Neural cell (in vitro differentiated cells): ENCODE measurements around the gene RGS9. TPM values are rescaled to one million over a fixed set of nuclear protein-coding genes. Genes with fewer than 3 reads are reported as not detected.

Source experiments
- H2AFZ ChIP-seq: fragments of 200-600, 300-800 bp; sonication (generic), shearing (Covaris generic); 2 replicates; pipeline ENCODE4 v1.6.0; 2014; ENCODE audit warnings: low read depth, mild to moderate bottlenecking, antibody characterized with exemption, low read length, moderate library complexity
- H3F3A ChIP-seq: fragments of 200-600 bp; shearing (Covaris generic); 2 replicates; pipeline ENCODE4 v1.6.1; 2016; ENCODE audit warnings: mild to moderate bottlenecking, moderate library complexity, mixed read lengths, antibody characterized with exemption, low read length; ENCODE audit not compliant: insufficient read depth, poor library complexity, severe bottlenecking
- H3K27ac ChIP-seq: fragments of 200-600, 300-800 bp; sonication (generic), shearing (Covaris generic); 2 replicates; pipeline ENCODE4 v1.5.1; 2014; ENCODE audit warnings: mild to moderate bottlenecking, low read length, moderate library complexity
- H3K27me3 ChIP-seq: fragments of 300-800, 200-600 bp; sonication (generic), shearing (Covaris generic); 2 replicates; pipeline ENCODE4 v1.6.0; 2014; ENCODE audit warnings: mild to moderate bottlenecking, low read depth, low read length, moderate library complexity; ENCODE audit not compliant: insufficient read depth
- H3K36me3 ChIP-seq: fragments of 300-800, 200-600 bp; sonication (generic), shearing (Covaris generic); 2 replicates; pipeline ENCODE4 v1.5.1; 2014; ENCODE audit warnings: mild to moderate bottlenecking, antibody characterized with exemption, low read length, moderate library complexity; ENCODE audit not compliant: insufficient read depth
- H3K4me2 ChIP-seq: fragments of 300-800, 200-600 bp; sonication (generic), shearing (Covaris generic); 2 replicates; pipeline ENCODE4 v1.6.0; 2014; ENCODE audit warnings: mild to moderate bottlenecking, low read length
- H3K4me3 ChIP-seq: fragments of 300-800, 200-600 bp; sonication (generic), shearing (Covaris generic); 2 replicates; pipeline ENCODE4 v1.5.1; 2014; ENCODE audit warnings: mild to moderate bottlenecking, low read length, moderate library complexity
- H3K79me2 ChIP-seq: fragments of 200-600 bp; shearing (Covaris generic); replicated peaks from 2 replicates; pipeline ENCODE4 v1.6.0; 2014; ENCODE audit warnings: mild to moderate bottlenecking, low read length, moderate library complexity; ENCODE audit not compliant: insufficient read depth
- H3K9ac ChIP-seq: fragments of 300-800, 200-600 bp; sonication (generic), shearing (Covaris generic); 2 replicates; pipeline ENCODE4 v1.6.1; 2016; ENCODE audit warnings: mild to moderate bottlenecking, low read length, mixed read lengths
- H3K9me2 ChIP-seq: fragments of 200-600 bp; shearing (Covaris generic); 2 replicates; pipeline ENCODE4 v1.6.1; 2016; ENCODE audit warnings: mild to moderate bottlenecking, low read length, mixed read lengths; ENCODE audit not compliant: insufficient read depth
- H3K9me3 ChIP-seq: fragments of 200-600, 300-800 bp; sonication (generic), shearing (Covaris generic); 2 replicates; pipeline ENCODE4 v1.6.1; 2016; ENCODE audit warnings: mild to moderate bottlenecking, mixed run types, low read length, moderate library complexity, mixed read lengths
- H4K20me1 ChIP-seq: fragments of 200-600 bp; shearing (Covaris generic); 2 replicates; pipeline ENCODE4 v1.6.1; 2016; ENCODE audit warnings: mild to moderate bottlenecking, mixed run types; ENCODE audit not compliant: insufficient read depth
- EP300 ChIP-seq: fragments of 450-650 bp; conservative IDR thresholded peaks from 2 replicates; pipeline ENCODE4 v1.6.1; 2014; ENCODE audit warnings: antibody characterized with exemption, mild to moderate bottlenecking, moderate library complexity; ENCODE audit not compliant: poor library complexity, severe bottlenecking
- EZH2 ChIP-seq: fragments of 200-600, 300-800 bp; shearing (Covaris generic), sonication (generic); IDR thresholded peaks from 2 replicates; pipeline ENCODE4 v1.6.1; 2014; ENCODE audit warnings: antibody characterized with exemption, low read length, borderline replicate concordance, mild to moderate bottlenecking; ENCODE audit not compliant: insufficient read depth, poor library complexity, severe bottlenecking
- MXI1 ChIP-seq: fragments of 450-650 bp; conservative IDR thresholded peaks from 2 replicates; pipeline ENCODE4 v1.6.1; 2014; ENCODE audit warnings: antibody characterized with exemption, mild to moderate bottlenecking; ENCODE audit not compliant: poor library complexity, severe bottlenecking
- POLR2AphosphoS5 ChIP-seq: IDR thresholded peaks from 2 replicates; pipeline ENCODE4 v1.6.1; 2012
- RAD21 ChIP-seq: fragments of 450-650 bp; conservative IDR thresholded peaks from 2 replicates; pipeline ENCODE4 v1.6.1; 2014; ENCODE audit warnings: antibody characterized with exemption, mild to moderate bottlenecking, moderate library complexity
- SMC3 ChIP-seq: fragments of 450-650 bp; conservative IDR thresholded peaks from 2 replicates; pipeline ENCODE4 v1.6.1; 2014; ENCODE audit warnings: antibody characterized with exemption, mild to moderate bottlenecking, moderate library complexity; ENCODE audit not compliant: poor library complexity
- TAF1 ChIP-seq: IDR thresholded peaks from 2 replicates; pipeline ENCODE4 v1.6.1; 2012; ENCODE audit warnings: low read depth
- polyA plus RNA-seq: library from polyadenylated mRNA; depleted of rRNA; stranded (reverse); fragments of >200 nt; gene quantifications from 2 replicates; pipeline ENCODE4 v1.2.3, GENCODE V29; 2014
- TF ChIP-seq, protein P1 (sequence below): IDR thresholded peaks from 2 replicates; pipeline ENCODE4 v1.6.1; 2012; ENCODE audit warnings: borderline replicate concordance
- TF ChIP-seq, protein P2 (sequence below): fragments of 450-650 bp; IDR thresholded peaks from 2 replicates; pipeline ENCODE4 v1.5.1; 2014; ENCODE audit warnings: antibody characterized with exemption, mild to moderate bottlenecking, moderate library complexity; ENCODE audit not compliant: poor library complexity, severe bottlenecking

The RGS9 gene
- polyA plus RNA-seq, 1 donor from 2014 or later: 6.8 TPM

DNA sequence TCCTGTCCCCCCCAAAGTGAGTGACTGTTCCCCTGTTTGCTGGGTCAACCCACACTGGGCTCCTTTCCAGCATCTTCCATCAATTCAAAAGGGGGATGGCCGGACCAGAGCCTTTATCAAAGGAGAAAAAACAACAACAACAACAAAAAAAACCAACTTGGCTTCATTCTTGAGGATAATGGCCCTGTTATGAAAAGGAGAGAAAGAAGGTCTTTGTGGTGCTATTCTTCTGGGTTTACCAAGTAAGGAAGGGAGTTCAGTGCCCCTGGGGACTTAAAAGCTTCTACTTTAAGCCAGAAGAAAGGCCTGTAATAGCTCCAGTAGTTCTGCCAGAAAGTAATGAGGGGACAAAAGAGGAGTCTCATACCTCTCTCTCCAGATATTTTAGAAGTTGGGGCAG lies 71.5 kb downstream of the RGS9 start:
- no peaks in the 10 kb centered on the region for H3F3A ChIP-seq
- no peak overlapping the region for H3K4me2 ChIP-seq
- no peak overlapping the region for H3K4me3 ChIP-seq
- no peaks in the 10 kb centered on the region for H3K79me2 ChIP-seq
- H3K9ac ChIP-seq: no peak overlapping the region
- no peaks in the 10 kb centered on the region for H4K20me1 ChIP-seq
- peaks cover 7% of the 10 kb centered on the region for H3K27me3 ChIP-seq
- H3K9me2 ChIP-seq: no peaks in the 10 kb centered on the region
- H3K9me3 ChIP-seq: no peaks in the 10 kb centered on the region
- no peak overlapping the region for H3K27ac ChIP-seq
- TF ChIP-seq MXI1: no peak
- TF ChIP-seq EP300: no peak
- no peak for TF ChIP-seq SMC3
- TF ChIP-seq POLR2AphosphoS5: no peak
- no peak overlapping the region for H2AFZ ChIP-seq
- no peaks in the 10 kb centered on the region for H3K36me3 ChIP-seq

DNA sequence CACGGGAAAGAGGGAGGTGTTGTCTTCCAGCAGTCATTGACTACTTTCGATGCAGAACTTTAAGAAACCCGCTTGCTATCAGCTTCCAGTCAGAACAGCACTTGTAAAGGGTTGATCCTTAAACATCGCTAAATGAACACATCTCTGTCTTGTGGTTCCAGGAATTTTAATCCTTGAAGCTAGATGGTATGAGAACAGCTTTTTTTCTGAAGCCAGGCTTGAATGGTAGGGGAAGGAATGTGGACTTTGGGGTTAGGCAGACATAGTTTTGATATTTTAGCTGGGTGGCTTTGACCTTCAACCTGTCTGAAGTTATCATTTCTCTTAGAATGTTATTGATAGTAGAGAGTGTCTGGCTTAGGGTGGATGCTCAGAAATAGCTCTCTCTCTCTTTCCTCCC lies 81.1 kb downstream of the RGS9 start:
- Histone ChIP-seq H3K4me3 (no peak overlapping the region), H3K27ac (no peak overlapping the region), H3K36me3 (no peaks in the 10 kb centered on the region), H3F3A (no peaks in the 10 kb centered on the region), H3K4me2 (no peak overlapping the region), H3K9me3 (no peaks in the 10 kb centered on the region), H4K20me1 (no peaks in the 10 kb centered on the region), H3K9me2 (no peaks in the 10 kb centered on the region), H3K9ac (no peak overlapping the region), H3K79me2 (no peaks in the 10 kb centered on the region), H2AFZ (no peak overlapping the region), H3K27me3 (peaks cover 4% of the 10 kb centered on the region)
- no peak for TF ChIP-seq EP300
- TF ChIP-seq EZH2: no peak
- TF ChIP-seq, protein P1, sequence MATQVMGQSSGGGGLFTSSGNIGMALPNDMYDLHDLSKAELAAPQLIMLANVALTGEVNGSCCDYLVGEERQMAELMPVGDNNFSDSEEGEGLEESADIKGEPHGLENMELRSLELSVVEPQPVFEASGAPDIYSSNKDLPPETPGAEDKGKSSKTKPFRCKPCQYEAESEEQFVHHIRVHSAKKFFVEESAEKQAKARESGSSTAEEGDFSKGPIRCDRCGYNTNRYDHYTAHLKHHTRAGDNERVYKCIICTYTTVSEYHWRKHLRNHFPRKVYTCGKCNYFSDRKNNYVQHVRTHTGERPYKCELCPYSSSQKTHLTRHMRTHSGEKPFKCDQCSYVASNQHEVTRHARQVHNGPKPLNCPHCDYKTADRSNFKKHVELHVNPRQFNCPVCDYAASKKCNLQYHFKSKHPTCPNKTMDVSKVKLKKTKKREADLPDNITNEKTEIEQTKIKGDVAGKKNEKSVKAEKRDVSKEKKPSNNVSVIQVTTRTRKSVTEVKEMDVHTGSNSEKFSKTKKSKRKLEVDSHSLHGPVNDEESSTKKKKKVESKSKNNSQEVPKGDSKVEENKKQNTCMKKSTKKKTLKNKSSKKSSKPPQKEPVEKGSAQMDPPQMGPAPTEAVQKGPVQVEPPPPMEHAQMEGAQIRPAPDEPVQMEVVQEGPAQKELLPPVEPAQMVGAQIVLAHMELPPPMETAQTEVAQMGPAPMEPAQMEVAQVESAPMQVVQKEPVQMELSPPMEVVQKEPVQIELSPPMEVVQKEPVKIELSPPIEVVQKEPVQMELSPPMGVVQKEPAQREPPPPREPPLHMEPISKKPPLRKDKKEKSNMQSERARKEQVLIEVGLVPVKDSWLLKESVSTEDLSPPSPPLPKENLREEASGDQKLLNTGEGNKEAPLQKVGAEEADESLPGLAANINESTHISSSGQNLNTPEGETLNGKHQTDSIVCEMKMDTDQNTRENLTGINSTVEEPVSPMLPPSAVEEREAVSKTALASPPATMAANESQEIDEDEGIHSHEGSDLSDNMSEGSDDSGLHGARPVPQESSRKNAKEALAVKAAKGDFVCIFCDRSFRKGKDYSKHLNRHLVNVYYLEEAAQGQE: no peak
- TF ChIP-seq TAF1: no peak
- TF ChIP-seq POLR2AphosphoS5: no peak
- TF ChIP-seq MXI1: no peak
- TF ChIP-seq RAD21: no peak
- TF ChIP-seq SMC3: no peak
- TF ChIP-seq, protein P2, sequence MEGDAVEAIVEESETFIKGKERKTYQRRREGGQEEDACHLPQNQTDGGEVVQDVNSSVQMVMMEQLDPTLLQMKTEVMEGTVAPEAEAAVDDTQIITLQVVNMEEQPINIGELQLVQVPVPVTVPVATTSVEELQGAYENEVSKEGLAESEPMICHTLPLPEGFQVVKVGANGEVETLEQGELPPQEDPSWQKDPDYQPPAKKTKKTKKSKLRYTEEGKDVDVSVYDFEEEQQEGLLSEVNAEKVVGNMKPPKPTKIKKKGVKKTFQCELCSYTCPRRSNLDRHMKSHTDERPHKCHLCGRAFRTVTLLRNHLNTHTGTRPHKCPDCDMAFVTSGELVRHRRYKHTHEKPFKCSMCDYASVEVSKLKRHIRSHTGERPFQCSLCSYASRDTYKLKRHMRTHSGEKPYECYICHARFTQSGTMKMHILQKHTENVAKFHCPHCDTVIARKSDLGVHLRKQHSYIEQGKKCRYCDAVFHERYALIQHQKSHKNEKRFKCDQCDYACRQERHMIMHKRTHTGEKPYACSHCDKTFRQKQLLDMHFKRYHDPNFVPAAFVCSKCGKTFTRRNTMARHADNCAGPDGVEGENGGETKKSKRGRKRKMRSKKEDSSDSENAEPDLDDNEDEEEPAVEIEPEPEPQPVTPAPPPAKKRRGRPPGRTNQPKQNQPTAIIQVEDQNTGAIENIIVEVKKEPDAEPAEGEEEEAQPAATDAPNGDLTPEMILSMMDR: no peak

DNA sequence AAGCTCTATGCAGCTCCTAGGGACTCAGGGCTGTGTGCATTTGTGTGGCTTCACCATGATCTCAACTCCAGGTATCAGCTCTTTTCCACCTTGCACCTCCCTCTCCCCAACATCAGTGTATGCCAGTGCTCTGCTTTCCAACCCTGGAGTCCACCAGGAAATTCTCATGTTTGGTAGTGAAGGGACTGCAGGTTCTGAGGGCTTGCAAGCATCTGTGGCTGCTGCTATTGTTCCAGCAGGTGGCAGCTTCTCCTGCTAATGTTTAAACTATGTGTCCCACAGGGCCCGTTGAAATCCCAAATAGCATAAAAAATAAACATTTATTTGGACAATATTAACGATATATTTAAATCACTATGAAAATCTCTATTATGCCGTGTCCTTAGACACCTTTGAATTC lies 82.0 kb downstream of the RGS9 start:
- Histone ChIP-seq H3K9me3 (no peaks in the 10 kb centered on the region), H3K79me2 (no peaks in the 10 kb centered on the region), H3K27me3 (peaks cover 4% of the 10 kb centered on the region), H3K4me3 (no peak overlapping the region), H3K27ac (no peak overlapping the region), H3K4me2 (no peak overlapping the region), H3F3A (no peaks in the 10 kb centered on the region), H3K36me3 (no peaks in the 10 kb centered on the region), H4K20me1 (no peaks in the 10 kb centered on the region), H2AFZ (no peak overlapping the region), H3K9ac (no peak overlapping the region), H3K9me2 (no peaks in the 10 kb centered on the region)
- TF ChIP-seq RAD21 (peak; percentile 16), SMC3 (no peak)
- TF ChIP-seq, protein P2: peak; percentile 22
